ENCODE data around the gene BRAP. TPM values are rescaled to one million over a fixed set of nuclear protein-coding genes. Genes with fewer than 3 reads are reported as not detected.
A peak's percentile ranks its signal among the peaks of the same experiment; 100 is the strongest.

Gene BRAP
- total RNA-seq, 4 donors from 2014 or later: 9.2 to 16.8 (median 10.8) TPM

- Histone ChIP-seq H3K4me3 (peak overlapping the region; percentile 62 to 98 (median 86)), H3K9me3 (no peaks in the 10 kb centered on the region), H3K4me1 (peaks cover 16 to 35% (median 22%) of the 10 kb centered on the region in 3 donors), H3K27me3 (no peaks in the 10 kb centered on the region), H3K36me3 (no peaks in the 10 kb centered on the region), H3K27ac (peak overlapping the region; percentile 91 to 100 (median 98))
- DNase-seq: no peak
- 6 to 8% methylated on average over 5 of the region's 5 CpGs for WGBS, 2 donors
- TF ChIP-seq CTCF (IDR thresholded peaks at IDR 0.05) (no peak), POLR2A (IDR thresholded peaks at IDR 0.05) (no peak)
- intact Hi-C loops (cut with DNase I): no loop called here
Measured at GRCh38 chr12:111600205-111600642, 85.5 kb downstream of the BRAP start.

GRCh38 chr12:111599453-111600204 lies 86.1 kb downstream of the BRAP start:
- DNase-seq: peak; percentile 43
- Histone ChIP-seq H3K4me1 (peaks cover 16 to 41% (median 22%) of the 10 kb centered on the region in 3 donors), H3K36me3 (no peaks in the 10 kb centered on the region), H3K27ac (peak overlapping the region; percentile 91 to 100 (median 98)), H3K27me3 (no peaks in the 10 kb centered on the region), H3K9me3 (no peaks in the 10 kb centered on the region), H3K4me3 (peak overlapping the region; percentile 62 to 98 (median 86))
- TF ChIP-seq CTCF (IDR thresholded peaks at IDR 0.05): no peak
- peak in 2 of 4 donors; percentile 74 to 80 for TF ChIP-seq POLR2A (IDR thresholded peaks at IDR 0.05)
- 0 to 1% methylated on average over 16 to 20 of the region's 56 CpGs for WGBS, 2 donors
- intact Hi-C loops (cut with DNase I): no loop called here

GRCh38 chr12:111598637-111599452 lies 86.9 kb downstream of the BRAP start, which contains the start of gene ATXN2:
TSS of gene ATXN2 (minus strand) at chr12:111599315. CDS start at chr12:111599034, 281 bp downstream.
- WGBS, 2 donors: no CpG with 5 or more reads among the region's 119 CpGs
- intact Hi-C loops (cut with DNase I): no loop called here
- Histone ChIP-seq H3K4me3 (peak within 1 kb of the TSS; percentile 62 to 98 (median 86)), H3K36me3 (no peaks in the 10 kb centered on the region), H3K4me1 (peaks cover 16 to 49% (median 26%) of the 10 kb centered on the region in 3 donors), H3K27ac (peak within 1 kb of the TSS; percentile 91 to 100 (median 98)), H3K9me3 (no peaks in the 10 kb centered on the region), H3K27me3 (no peaks in the 10 kb centered on the region)
- no peak for DNase-seq
- no peak for TF ChIP-seq POLR2A (IDR thresholded peaks at IDR 0.05)
- TF ChIP-seq CTCF (IDR thresholded peaks at IDR 0.05): no peak

GRCh38 chr12:111597831-111598636 lies 87.7 kb downstream of the BRAP start:
- TF ChIP-seq CTCF (IDR thresholded peaks at IDR 0.05): no peak
- TF ChIP-seq POLR2A (IDR thresholded peaks at IDR 0.05): peak in 1 of 4 donors; percentile 15
- DNase-seq: no peak
- Histone ChIP-seq H3K27me3 (no peaks in the 10 kb centered on the region), H3K4me1 (peaks cover 16 to 56% (median 29%) of the 10 kb centered on the region in 3 donors), H3K27ac (peak overlapping the region; percentile 91 to 100 (median 98)), H3K36me3 (no peaks in the 10 kb centered on the region), H3K4me3 (peak overlapping the region; percentile 62 to 98 (median 86)), H3K9me3 (no peaks in the 10 kb centered on the region)
- 0 to 4% methylated on average over 7 to 11 of the region's 67 CpGs for WGBS, 2 donors
- intact Hi-C loops (cut with DNase I): no loop called here

Measured in esophagus squamous epithelium (tissue), 5 donors.